ENCODE data around the gene CKS1B. TPM values are rescaled to one million over a fixed set of nuclear protein-coding genes. Genes with fewer than 3 reads are reported as not detected.

Gene CKS1B
- total RNA-seq, 1 experiment from 2014 or later = 258 TPM

DNA sequence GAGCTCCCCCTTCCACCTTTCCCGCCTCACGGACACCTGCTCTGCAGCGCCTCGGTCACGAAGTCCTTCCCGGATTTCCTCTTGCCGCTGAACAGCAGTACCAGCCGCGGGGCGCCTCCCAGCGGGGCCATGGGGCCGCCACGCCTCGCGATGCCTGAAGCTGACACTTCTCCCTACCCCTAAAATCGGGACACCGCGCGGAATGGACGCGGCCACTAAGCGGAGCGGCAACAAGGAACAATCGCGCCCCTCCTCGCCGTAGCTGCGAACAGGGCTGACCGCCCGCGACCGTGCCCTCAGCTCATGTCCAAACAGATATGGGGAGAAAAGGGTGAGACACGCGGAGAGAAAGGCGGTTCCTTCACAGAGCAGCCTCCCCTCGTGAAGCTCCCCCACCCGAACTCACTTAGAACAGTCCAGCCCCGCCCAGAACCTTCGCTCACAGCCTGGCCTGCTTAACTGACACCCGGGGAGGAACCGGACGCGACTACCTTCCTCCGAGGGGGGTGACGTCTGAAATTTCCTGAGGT is 37.9 kb upstream of the CKS1B start, which contains the start of gene PMVK (continued):
- TF ChIP-seq, protein P1, sequence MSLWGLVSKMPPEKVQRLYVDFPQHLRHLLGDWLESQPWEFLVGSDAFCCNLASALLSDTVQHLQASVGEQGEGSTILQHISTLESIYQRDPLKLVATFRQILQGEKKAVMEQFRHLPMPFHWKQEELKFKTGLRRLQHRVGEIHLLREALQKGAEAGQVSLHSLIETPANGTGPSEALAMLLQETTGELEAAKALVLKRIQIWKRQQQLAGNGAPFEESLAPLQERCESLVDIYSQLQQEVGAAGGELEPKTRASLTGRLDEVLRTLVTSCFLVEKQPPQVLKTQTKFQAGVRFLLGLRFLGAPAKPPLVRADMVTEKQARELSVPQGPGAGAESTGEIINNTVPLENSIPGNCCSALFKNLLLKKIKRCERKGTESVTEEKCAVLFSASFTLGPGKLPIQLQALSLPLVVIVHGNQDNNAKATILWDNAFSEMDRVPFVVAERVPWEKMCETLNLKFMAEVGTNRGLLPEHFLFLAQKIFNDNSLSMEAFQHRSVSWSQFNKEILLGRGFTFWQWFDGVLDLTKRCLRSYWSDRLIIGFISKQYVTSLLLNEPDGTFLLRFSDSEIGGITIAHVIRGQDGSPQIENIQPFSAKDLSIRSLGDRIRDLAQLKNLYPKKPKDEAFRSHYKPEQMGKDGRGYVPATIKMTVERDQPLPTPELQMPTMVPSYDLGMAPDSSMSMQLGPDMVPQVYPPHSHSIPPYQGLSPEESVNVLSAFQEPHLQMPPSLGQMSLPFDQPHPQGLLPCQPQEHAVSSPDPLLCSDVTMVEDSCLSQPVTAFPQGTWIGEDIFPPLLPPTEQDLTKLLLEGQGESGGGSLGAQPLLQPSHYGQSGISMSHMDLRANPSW (CRISPR knock-in tag; conservative IDR thresholded peaks at IDR 0.05; ENCODE audit: low read depth) = no peak
- TF ChIP-seq, protein P2, sequence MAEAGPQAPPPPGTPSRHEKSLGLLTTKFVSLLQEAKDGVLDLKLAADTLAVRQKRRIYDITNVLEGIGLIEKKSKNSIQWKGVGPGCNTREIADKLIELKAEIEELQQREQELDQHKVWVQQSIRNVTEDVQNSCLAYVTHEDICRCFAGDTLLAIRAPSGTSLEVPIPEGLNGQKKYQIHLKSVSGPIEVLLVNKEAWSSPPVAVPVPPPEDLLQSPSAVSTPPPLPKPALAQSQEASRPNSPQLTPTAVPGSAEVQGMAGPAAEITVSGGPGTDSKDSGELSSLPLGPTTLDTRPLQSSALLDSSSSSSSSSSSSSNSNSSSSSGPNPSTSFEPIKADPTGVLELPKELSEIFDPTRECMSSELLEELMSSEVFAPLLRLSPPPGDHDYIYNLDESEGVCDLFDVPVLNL (CRISPR knock-in tag; IDR thresholded peaks at IDR 0.05; ENCODE audit: borderline replicate concordance, low read depth) = peak; percentile 32; the same call in 1 of the 2 replicates
- TF ChIP-seq HMGA2 (CRISPR knock-in tag; IDR thresholded peaks at IDR 0.05) (peak; percentile 15; the same call in 1 of the 2 replicates), SOX15 (CRISPR knock-in tag; IDR thresholded peaks at IDR 0.05) (no peak), ZNF317 (CRISPR knock-in tag; IDR thresholded peaks at IDR 0.05; ENCODE audit: borderline replicate concordance, low read depth) (peak; percentile 63; the same call in 1 of the 2 replicates), USF1 (CRISPR knock-in tag; IDR thresholded peaks at IDR 0.05) (peak; percentile 96), ZNF423 (CRISPR knock-in tag; IDR thresholded peaks at IDR 0.05) (peak; percentile 17; the same call in 1 of the 2 replicates), NR2C2 (CRISPR knock-in tag; IDR thresholded peaks at IDR 0.05) (peak; percentile 83), FOXK1 (CRISPR knock-in tag; IDR thresholded peaks at IDR 0.05) (peak; percentile 97), MYBL2 (CRISPR knock-in tag; IDR thresholded peaks at IDR 0.05) (peak; percentile 96), TP53 (CRISPR knock-in tag; IDR thresholded peaks at IDR 0.05) (peak; percentile 97), TEAD1 (CRISPR knock-in tag; IDR thresholded peaks at IDR 0.05) (peak; percentile 98), ZMAT4 (CRISPR knock-in tag; IDR thresholded peaks at IDR 0.05) (no peak), GTF2I (CRISPR knock-in tag; conservative IDR thresholded peaks at IDR 0.05) (no peak), NFATC4 (CRISPR knock-in tag; IDR thresholded peaks at IDR 0.05) (no peak), NFE2L1 (CRISPR knock-in tag; IDR thresholded peaks at IDR 0.05) (peak; percentile 99; the same call in 1 of the 2 replicates), AFF4 (CRISPR knock-in tag; IDR thresholded peaks at IDR 0.05; ENCODE audit: borderline replicate concordance) (peak; percentile 88; the same call in 1 of the 2 replicates)
- TF ChIP-seq, protein P3, sequence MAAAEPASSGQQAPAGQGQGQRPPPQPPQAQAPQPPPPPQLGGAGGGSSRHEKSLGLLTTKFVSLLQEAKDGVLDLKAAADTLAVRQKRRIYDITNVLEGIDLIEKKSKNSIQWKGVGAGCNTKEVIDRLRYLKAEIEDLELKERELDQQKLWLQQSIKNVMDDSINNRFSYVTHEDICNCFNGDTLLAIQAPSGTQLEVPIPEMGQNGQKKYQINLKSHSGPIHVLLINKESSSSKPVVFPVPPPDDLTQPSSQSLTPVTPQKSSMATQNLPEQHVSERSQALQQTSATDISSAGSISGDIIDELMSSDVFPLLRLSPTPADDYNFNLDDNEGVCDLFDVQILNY (CRISPR knock-in tag; IDR thresholded peaks at IDR 0.05) = peak; percentile 97
- TF ChIP-seq, protein P4, sequence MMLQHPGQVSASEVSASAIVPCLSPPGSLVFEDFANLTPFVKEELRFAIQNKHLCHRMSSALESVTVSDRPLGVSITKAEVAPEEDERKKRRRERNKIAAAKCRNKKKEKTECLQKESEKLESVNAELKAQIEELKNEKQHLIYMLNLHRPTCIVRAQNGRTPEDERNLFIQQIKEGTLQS (CRISPR knock-in tag; conservative IDR thresholded peaks at IDR 0.05) = 0 out of 2 replicates have a peak, but pooled peaks have one; percentile 44
- TF ChIP-seq, protein P5, sequence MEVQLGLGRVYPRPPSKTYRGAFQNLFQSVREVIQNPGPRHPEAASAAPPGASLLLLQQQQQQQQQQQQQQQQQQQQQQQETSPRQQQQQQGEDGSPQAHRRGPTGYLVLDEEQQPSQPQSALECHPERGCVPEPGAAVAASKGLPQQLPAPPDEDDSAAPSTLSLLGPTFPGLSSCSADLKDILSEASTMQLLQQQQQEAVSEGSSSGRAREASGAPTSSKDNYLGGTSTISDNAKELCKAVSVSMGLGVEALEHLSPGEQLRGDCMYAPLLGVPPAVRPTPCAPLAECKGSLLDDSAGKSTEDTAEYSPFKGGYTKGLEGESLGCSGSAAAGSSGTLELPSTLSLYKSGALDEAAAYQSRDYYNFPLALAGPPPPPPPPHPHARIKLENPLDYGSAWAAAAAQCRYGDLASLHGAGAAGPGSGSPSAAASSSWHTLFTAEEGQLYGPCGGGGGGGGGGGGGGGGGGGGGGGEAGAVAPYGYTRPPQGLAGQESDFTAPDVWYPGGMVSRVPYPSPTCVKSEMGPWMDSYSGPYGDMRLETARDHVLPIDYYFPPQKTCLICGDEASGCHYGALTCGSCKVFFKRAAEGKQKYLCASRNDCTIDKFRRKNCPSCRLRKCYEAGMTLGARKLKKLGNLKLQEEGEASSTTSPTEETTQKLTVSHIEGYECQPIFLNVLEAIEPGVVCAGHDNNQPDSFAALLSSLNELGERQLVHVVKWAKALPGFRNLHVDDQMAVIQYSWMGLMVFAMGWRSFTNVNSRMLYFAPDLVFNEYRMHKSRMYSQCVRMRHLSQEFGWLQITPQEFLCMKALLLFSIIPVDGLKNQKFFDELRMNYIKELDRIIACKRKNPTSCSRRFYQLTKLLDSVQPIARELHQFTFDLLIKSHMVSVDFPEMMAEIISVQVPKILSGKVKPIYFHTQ (CRISPR knock-in tag; IDR thresholded peaks at IDR 0.05) = no peak
- TF ChIP-seq, protein P6, sequence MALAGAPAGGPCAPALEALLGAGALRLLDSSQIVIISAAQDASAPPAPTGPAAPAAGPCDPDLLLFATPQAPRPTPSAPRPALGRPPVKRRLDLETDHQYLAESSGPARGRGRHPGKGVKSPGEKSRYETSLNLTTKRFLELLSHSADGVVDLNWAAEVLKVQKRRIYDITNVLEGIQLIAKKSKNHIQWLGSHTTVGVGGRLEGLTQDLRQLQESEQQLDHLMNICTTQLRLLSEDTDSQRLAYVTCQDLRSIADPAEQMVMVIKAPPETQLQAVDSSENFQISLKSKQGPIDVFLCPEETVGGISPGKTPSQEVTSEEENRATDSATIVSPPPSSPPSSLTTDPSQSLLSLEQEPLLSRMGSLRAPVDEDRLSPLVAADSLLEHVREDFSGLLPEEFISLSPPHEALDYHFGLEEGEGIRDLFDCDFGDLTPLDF (CRISPR knock-in tag; IDR thresholded peaks at IDR 0.05) = peak; percentile 94; the same call in 1 of the 2 replicates
- TF ChIP-seq, protein P7, sequence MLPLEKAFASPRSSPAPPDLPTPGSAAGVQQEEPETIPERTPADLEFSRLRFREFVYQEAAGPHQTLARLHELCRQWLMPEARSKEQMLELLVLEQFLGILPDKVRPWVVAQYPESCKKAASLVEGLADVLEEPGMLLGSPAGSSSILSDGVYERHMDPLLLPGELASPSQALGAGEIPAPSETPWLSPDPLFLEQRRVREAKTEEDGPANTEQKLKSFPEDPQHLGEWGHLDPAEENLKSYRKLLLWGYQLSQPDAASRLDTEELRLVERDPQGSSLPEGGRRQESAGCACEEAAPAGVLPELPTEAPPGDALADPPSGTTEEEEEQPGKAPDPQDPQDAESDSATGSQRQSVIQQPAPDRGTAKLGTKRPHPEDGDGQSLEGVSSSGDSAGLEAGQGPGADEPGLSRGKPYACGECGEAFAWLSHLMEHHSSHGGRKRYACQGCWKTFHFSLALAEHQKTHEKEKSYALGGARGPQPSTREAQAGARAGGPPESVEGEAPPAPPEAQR (CRISPR knock-in tag; IDR thresholded peaks at IDR 0.05) = no peak
